AG09319 (cell line): ENCODE results near the gene NFKB1.

Source experiments
- DNase-seq: peaks from one replicate; pipeline ENCODE4 v3.0.0-alpha.2; 2010; ENCODE audit warnings: low read depth; ENCODE audit errors: extremely low read depth
- CTCF ChIP-seq: IDR thresholded peaks from 2 replicates; pipeline ENCODE4 v1.5.1; 2011; ENCODE audit warnings: low read depth, mild to moderate bottlenecking, inconsistent platforms, low read length, moderate library complexity

NFKB1 gene

GRCh38 chr4:102533348-102533747 lies 32.2 kb downstream of the NFKB1 start:
- no peak for TF ChIP-seq CTCF
- DNase-seq, result no peak

DNA sequence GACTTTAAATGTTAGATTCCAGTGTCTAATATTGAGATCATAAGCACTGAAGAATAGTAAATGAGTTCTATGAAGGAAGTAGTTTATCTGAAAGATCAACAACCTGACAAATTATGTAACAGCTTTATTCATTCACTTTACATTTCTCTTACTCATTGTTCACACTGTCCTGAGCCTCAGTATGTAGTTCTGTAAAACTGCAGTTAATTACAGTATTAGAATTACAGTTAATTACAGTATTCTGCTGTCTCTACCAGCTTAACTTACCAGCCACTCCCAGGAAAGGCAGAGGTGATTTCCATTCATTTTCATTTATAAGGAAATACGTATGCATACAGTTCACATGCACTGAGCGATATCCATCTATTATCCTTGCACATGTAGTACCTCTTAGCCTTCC lies 32.7 kb downstream of the NFKB1 start:
- no peak for TF ChIP-seq CTCF

GRCh38 chr4:102534845-102535244 lies 33.7 kb downstream of the NFKB1 start:
- no peak for DNase-seq
- no peak for TF ChIP-seq CTCF

More for the DNA sequence above, 32.7 kb downstream of the NFKB1 start:
- DNase-seq, result no peak

DNA sequence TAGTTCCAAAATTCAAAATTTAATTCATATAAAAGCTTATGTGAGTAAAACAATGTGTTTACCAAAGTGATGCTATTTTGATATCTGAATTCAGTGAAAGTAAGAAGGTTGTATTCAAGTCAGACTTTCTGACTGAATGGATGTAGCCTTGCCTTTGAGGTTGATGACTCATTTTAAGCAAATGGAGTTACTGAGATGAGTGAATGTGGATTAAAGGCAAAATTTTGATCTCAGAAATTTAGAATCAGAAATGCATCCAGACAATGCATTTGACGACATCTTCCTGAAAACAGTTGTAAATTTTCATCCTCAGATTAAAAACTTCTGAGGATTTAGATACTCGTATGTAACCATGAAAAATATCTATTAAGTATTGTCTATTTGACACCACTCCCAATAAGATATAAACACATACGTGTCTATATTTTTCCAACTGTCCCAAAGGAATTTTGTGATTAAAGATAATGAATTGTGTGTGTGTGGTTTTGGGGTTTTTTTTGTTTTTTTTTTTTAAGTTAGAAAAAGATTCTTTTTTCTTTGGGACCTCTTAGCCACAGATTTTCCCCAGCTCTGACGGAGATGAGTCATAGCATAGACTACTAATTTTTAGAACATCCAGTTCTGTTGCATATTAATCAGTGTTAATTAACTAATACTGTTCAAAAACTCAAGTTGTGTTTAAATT lies 34.4 kb downstream of the NFKB1 start:
- no peak for TF ChIP-seq CTCF
- no peak for DNase-seq

DNA sequence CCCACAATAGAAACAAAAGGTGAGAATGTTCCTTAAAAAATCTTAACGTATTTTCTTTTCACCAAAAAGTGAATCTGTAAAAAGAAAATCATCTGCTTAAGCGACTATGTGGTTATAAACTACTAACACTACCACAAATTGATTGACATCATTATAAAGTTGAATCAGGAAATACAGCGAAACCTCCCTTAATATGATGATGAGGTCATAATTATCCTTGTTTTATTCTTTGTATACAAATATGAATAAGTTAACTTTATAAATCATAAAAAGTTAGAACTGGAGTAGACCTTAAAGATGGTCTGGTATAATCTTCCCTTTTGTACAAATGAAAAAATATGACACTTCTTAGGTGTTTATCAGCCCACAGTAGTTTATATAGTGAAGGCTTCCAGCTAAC lies 35.6 kb downstream of the NFKB1 start:
- no peak for TF ChIP-seq CTCF
- no peak for DNase-seq

- DNase-seq, result no peak
- no peak for TF ChIP-seq CTCF
Observed at GRCh38 chr4:102537269-102537668, 36.1 kb downstream of the NFKB1 start.

- no peak; the same call in 1 of the 2 replicates for TF ChIP-seq CTCF
Observed at GRCh38 chr4:102541697-102542096, 40.5 kb downstream of the NFKB1 start.

More at GRCh38 chr4:102541697-102542096, 40.5 kb downstream of the NFKB1 start:
- no peak for DNase-seq
